ENCODE measurements around the gene DMD. TPM values are rescaled to one million over a fixed set of nuclear protein-coding genes. Genes with fewer than 3 reads are reported as not detected.

The DMD gene
- total RNA-seq, 1 experiment from 2014 or later = 2.2 TPM

GRCh38 chrX:32780109-32780508 lies 431.2 kb downstream of the DMD start:
- Histone ChIP-seq H3K9me3 (ENCODE audit: control insufficient read depth, insufficient read depth, low read depth, low read length) (no peaks in the 10 kb centered on the region), H3K27ac (ENCODE audit: low read length) (no peak overlapping the region), H3K27me3 (ENCODE audit: control insufficient read depth, insufficient read depth, low read length) (no peaks in the 10 kb centered on the region), H3K4me3 (ENCODE audit: low read depth in 2 of 2, low read length in 2 of 2) (no peak overlapping the region), H3K36me3 (ENCODE audit: control insufficient read depth, insufficient read depth, low read length) (no peaks in the 10 kb centered on the region), H3K4me1 (ENCODE audit: control insufficient read depth, insufficient read depth, low read length) (no peaks in the 10 kb centered on the region)
- ChIA-PET CTCF (no interaction called here), POLR2A (no interaction called here)
- no peak for TF ChIP-seq POLR2AphosphoS5 (IDR thresholded peaks at IDR 0.05; ENCODE audit: low read depth, low read length)
- TF ChIP-seq, protein P1, sequence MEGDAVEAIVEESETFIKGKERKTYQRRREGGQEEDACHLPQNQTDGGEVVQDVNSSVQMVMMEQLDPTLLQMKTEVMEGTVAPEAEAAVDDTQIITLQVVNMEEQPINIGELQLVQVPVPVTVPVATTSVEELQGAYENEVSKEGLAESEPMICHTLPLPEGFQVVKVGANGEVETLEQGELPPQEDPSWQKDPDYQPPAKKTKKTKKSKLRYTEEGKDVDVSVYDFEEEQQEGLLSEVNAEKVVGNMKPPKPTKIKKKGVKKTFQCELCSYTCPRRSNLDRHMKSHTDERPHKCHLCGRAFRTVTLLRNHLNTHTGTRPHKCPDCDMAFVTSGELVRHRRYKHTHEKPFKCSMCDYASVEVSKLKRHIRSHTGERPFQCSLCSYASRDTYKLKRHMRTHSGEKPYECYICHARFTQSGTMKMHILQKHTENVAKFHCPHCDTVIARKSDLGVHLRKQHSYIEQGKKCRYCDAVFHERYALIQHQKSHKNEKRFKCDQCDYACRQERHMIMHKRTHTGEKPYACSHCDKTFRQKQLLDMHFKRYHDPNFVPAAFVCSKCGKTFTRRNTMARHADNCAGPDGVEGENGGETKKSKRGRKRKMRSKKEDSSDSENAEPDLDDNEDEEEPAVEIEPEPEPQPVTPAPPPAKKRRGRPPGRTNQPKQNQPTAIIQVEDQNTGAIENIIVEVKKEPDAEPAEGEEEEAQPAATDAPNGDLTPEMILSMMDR (IDR thresholded peaks at IDR 0.05) = no peak
- TF ChIP-seq TCF7L2 (IDR thresholded peaks at IDR 0.05; ENCODE audit: low read depth, low read length) = no peak
- no peak for TF ChIP-seq SIN3A (IDR thresholded peaks at IDR 0.05; ENCODE audit: borderline replicate concordance, insufficient read depth, low read depth, low read length)
- no peak for TF ChIP-seq REST (IDR thresholded peaks at IDR 0.05; ENCODE audit: insufficient read depth in 1 of 2, low read depth in 2 of 2, low read length in 1 of 2)
- intact Hi-C loops (cut with micrococcal nuclease; ENCODE audit: unreplicated experiment) = no loop called here
- DNase-seq (ENCODE audit: low read depth, low spot score) = no peak
- no peak for ATAC-seq
- in situ Hi-C loops (cut with HindIII; ENCODE audit: low pct_unique_long_range_greater_than_20kb, low sequenced_read_pairs) = no loop called here
- no TSS peak for BruUV-seq (replicated peaks)

DNA sequence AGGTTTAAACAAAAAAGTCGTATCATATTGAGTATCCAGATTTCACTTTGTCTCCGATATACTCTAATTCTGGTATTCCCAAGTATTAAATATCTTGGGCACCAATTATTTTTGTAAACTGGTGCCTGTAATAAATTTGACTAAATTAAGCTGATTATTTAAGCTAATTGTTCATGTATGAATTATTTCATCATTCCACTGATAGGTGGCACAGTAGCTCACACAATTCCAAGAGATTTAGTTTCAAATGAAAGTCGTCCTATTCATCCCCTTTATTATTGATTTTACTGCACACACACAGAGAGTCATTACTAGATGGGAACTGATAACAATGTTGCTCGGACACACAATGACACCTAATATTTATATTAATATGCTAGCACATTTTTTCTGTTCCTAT lies 432.4 kb downstream of the DMD start:
- ChIA-PET CTCF (no interaction called here), POLR2A (no interaction called here)
- BruUV-seq (replicated peaks) = no TSS peak
- Histone ChIP-seq H3K4me1 (ENCODE audit: control insufficient read depth, insufficient read depth, low read length) (no peaks in the 10 kb centered on the region), H3K4me3 (ENCODE audit: low read depth in 2 of 2, low read length in 2 of 2) (no peak overlapping the region), H3K36me3 (ENCODE audit: control insufficient read depth, insufficient read depth, low read length) (no peaks in the 10 kb centered on the region), H3K27me3 (ENCODE audit: control insufficient read depth, insufficient read depth, low read length) (no peaks in the 10 kb centered on the region), H3K27ac (ENCODE audit: low read length) (no peak overlapping the region), H3K9me3 (ENCODE audit: control insufficient read depth, insufficient read depth, low read depth, low read length) (no peaks in the 10 kb centered on the region)
- intact Hi-C loops (cut with micrococcal nuclease; ENCODE audit: unreplicated experiment) = no loop called here
- ATAC-seq (no peak), DNase-seq (ENCODE audit: low read depth, low spot score) (no peak)
- in situ Hi-C loops (cut with HindIII; ENCODE audit: low pct_unique_long_range_greater_than_20kb, low sequenced_read_pairs) = no loop called here
- TF ChIP-seq REST (IDR thresholded peaks at IDR 0.05; ENCODE audit: insufficient read depth in 1 of 2, low read depth in 2 of 2, low read length in 1 of 2) (no peak), TCF7L2 (IDR thresholded peaks at IDR 0.05; ENCODE audit: low read depth, low read length) (no peak), POLR2AphosphoS5 (IDR thresholded peaks at IDR 0.05; ENCODE audit: low read depth, low read length) (no peak), SIN3A (IDR thresholded peaks at IDR 0.05; ENCODE audit: borderline replicate concordance, insufficient read depth, low read depth, low read length) (no peak)
- TF ChIP-seq, protein P1 (IDR thresholded peaks at IDR 0.05) = no peak

Measured in Panc1 (cell line).